NCI-H2171 (cell line): ENCODE measurements around the gene ALKBH5.
"Not testable (repeated sequence)": the region's sequence is repeated elsewhere in the genome, so short reads cannot be mapped to it uniquely, and the experiment has no call there.

Experiments
- DNase-seq: peaks from one replicate; lab custom pipeline; 2025; lab: John Stamatoyannopoulos, UW

Gene ALKBH5

DNA sequence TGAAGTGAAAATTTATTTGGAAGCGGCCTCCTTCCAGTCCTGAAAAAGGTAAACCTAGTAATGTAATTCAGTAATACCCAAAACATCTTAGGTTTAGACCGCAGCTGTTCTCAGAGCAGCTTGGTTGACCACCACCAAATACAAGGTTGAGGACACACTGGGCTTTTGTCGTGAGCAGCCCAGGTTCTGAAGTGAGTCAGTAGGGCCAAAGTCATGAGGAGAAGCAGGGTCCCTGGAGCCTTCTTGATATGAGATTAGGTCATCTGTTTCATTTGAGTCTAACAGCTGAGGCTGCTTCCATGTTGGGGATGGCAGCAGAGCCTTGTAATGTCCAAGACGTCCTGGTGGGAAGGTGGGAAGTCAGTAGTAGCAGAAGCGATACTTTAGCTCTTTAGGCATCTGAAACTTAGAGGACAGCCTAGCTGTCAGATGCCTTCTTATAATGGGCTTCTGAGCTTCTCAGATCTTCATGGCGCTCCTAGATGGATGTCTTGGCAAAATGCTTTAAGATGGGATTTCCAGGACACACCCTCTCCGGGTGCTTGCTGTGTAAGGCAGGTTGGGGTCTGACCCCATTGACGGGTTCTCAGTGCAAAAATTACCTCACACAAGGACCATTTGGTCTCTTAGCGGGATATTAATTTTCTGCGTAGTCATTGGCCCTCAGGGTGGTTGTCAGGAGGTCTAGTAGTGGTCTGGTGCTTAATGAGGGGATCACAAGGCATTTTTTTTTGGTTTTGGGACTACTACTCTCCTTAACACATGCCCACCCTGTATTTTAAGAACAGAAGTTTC lies 2.4 kb downstream of the ALKBH5 start:
- no peak for DNase-seq

GRCh38 chr17:18186627-18186982 lies 3.0 kb downstream of the ALKBH5 start:
- no peak for DNase-seq

- DNase-seq: no peak
Observed at GRCh38 chr17:18187226-18187625, 3.6 kb downstream of the ALKBH5 start.

DNA sequence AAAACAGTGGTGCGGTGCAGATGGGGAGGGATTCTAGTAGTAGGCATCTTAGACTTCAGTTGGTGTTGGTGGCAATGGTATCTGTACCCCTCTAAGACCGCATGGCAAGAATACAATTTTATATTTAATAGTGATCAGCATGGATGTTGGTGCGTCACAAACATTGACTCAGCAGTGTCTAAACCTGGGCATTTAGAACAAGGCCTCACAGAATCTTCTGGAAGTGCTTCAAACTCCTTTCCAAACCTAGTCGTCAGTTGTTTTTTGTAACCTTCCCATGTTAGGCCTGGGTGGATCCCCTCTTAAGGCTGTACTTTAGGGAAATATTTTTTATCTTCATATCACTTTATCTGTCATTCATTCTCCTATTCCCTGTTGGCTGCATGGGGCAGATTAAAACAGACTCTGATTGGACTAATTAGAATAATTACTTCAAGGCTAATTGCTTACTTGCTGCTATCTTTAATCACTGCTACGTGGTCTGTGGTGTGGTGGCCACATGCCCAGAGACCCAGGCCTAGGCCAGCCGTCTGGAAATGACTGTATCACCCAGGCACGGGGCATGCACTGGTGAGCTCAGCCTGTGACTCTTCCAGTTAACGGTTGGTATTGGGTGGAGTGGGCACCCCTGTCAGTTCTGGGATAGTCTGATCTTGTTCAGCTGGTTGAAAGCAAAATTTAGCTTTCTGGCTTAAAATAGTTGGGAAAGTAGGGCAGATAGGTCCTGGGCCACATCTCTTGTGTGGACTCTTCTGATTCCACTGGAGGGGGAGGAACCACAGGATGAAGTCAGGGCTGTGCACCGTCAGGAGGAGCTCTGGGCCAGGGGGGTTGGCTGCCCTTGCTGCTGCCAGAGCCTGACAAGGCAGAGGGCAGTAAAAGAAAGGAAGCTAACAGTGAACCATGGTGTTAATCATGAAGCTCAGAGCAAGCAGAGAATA lies 4.5 kb downstream of the ALKBH5 start:
- DNase-seq: no peak

DNA sequence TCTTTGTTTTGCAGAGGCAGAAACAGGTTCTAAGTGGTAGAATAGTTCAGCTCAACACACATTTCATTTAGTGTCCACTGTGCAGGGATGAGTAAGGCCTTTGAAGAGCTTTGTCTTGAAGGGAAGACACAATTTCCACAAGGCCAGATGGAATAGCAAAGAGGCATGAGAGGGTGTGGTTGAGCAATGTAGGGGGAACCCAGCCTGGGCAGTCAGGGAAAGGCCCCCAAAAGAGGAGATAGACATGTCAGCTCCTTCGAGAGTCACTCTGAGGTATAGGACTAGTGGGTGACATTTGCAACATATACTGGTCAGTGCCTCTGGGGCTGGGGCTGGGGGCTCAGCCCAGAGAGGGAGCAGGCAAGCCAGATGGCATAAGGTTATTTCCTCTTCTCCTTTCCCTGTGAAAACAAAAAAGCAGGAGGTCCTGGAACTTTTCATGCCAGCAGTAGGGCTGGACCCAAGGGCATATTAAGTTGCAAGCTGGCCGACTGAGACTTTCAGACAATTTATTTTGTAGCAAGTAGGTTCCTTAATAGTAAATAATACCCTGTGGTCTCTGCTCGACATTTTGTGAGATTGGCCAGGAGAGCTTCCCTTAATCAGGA lies 7.1 kb downstream of the ALKBH5 start:
- no peak for DNase-seq

DNA sequence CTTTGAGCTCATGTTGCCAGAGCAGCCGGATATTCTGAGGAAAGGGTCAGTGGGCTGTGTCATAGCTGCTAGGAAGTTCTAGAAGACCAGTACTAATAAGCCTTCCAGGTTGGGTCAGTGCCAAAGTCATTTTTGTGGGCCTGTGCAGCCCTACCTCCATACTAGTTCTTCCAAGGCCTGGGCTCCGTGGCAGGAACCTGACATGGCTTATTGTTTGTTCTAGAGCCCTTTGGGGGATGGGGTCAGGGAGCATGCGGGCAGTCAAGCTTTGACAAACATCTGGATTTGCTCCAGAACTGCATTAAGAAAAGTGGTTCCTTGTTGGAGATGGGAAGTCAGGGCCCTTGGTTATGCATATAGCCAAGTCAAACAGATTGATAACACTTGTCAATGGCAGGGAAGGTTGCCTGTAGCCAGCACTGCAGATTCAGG lies 7.6 kb downstream of the ALKBH5 start:
- no peak for DNase-seq

- no peak for DNase-seq
Observed at GRCh38 chr17:18191967-18192366, 8.3 kb downstream of the ALKBH5 start.

DNA sequence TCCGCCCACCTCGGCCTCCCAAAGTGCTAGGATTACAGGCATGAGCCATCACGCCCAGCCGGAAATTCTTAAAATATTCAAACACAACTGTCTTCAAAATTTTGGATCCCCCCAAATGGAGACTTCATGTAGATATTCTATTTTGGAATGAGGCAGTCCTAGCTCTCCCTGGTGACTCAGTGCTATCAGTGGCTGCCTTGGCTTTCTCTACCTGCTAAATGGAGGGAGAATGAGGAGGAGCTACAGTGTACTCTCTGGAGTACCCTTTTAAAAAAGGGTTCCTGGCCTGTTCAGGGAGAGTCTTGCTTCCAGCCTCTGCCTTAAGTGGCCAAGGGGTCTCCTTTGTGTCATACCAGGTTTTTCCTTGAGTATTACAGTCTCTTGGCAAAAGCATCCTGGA lies 10.8 kb downstream of the ALKBH5 start:
- no peak for DNase-seq

GRCh38 chr17:18194804-18195203 lies 11.2 kb downstream of the ALKBH5 start:
- no peak for DNase-seq

DNA sequence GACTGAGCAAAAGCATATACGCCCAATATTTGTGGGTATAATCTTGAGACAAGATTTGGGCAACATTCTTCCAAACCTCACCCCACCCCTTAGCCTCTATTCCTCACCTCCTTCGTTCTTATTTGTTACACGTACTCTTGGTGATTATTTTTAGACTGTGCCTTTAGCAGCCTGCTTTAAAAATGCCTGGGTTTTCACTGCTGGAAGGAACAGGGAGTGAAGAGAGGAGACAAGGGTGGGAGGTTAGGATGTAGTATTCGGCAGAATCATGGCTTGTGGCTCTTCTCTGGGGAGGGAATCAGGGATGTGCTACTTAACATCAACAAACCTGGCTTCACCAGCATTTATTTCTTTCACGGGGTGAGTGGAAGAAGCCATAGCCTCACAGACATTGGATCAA lies 11.6 kb downstream of the ALKBH5 start:
- DNase-seq: no peak

DNA sequence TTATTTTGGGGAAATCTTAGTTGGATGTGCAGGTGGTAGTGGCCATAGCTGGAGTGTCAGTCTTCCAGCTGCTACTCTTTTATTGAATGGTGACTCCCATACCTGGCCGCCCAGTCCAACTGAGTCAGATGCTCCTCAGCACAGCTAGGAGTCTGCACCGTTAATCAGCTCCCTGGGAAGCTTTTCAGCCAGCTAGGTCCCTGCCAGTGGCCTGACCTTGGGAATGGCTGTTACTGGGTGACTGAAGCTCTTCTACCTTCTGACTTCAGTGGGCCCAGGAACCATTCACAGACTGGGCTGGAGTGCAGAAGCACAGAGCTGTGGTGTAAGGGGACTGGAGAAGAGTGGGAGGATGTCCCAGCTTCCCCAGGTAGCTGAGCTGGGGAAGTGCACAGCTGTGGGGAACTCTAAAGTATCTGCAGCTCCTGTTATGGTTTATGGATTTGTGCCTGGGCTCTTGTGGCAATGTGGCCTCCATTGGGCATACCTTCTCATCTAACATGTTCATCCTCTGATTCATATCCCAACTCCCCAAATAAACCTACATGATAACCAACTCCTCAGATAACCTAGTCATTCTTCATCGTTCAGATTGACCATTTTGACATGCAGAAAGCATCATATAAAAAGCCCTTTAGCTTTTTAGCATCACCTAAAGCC lies 14.0 kb downstream of the ALKBH5 start:
- no peak for DNase-seq

GRCh38 chr17:18198530-18198929 lies 14.9 kb downstream of the ALKBH5 start:
- DNase-seq: no peak

DNA sequence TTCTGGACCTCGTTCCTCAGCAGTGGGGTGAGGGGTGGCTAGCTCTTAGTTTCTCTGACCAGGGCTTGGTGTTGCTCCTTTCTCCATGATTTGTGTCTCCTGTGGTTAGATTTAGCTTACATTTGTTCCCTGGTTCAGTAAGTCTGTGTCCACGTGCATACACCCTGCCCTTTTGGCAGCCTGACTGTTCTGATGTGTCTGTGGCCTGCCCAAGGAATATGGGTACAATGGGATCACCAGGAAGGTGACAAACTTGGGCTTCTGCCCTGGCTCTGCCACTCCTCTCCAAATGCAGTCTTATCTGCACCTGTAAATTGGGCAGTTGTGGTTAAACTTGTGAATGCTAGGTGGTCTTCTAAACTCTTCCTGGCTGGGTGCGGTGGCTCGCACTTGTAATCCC lies 17.5 kb downstream of the ALKBH5 start:
- DNase-seq: no peak

- no peak for DNase-seq
Observed at GRCh38 chr17:18203308-18203707, 19.7 kb downstream of the ALKBH5 start.

GRCh38 chr17:18205861-18206260 lies 22.2 kb downstream of the ALKBH5 start:
- no peak for DNase-seq

DNA sequence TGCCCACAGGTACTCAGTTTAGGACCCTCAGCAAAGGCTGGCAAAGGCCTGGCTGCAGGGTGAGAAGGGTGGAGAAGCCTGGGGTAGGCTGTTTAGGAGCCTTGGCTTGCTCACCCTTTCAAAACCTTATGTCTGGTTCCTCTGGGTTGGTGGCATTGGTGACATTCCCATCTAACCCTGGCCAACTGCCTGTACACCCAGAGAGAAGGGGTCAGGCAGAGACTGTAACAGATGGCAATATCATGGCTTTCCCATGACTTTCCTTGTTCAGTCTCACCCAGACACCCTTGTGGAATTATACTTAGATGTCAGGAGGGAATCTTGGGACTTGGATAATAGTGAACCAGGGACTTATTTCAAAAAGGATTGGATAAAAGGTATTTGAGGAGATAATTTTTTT lies 23.3 kb downstream of the ALKBH5 start:
- DNase-seq: no peak

GRCh38 chr17:18208092-18208491 lies 24.5 kb downstream of the ALKBH5 start:
- DNase-seq: no peak

DNA sequence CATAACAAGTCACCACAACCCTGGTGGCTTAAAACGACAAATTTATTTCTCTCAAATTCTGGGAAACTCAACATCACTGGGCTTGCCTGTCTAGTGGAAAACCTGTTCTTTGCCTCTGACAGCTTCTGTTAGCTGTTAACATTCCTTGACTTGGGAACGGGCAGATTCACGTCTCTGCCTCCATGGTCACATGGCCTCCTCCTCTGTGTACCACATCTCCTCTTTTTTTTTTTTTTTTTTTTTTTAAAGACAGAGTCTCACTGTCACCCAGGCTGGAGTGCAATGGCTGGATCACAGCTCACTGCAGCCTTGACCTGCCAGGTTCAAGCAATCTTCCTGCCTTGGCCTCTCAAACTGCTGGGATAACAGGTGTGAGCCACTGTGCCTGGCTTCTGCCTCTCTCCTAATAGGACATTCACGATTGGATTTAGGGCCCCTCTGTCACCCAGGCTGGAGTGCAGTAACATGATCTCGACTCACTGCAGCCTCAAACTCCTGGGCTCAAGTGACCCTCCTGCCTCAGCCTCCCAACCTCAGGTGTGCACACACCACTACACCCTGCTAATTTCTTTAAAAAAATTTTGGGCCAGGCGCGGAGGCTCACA lies 30.1 kb downstream of the ALKBH5 start:
- DNase-seq: no peak

- not testable (repeated sequence) for DNase-seq
Observed at GRCh38 chr17:18216906-18217305, 33.3 kb downstream of the ALKBH5 start.

- DNase-seq: peak; percentile 7
Observed at GRCh38 chr17:18217412-18218015, 33.9 kb downstream of the ALKBH5 start.

DNA sequence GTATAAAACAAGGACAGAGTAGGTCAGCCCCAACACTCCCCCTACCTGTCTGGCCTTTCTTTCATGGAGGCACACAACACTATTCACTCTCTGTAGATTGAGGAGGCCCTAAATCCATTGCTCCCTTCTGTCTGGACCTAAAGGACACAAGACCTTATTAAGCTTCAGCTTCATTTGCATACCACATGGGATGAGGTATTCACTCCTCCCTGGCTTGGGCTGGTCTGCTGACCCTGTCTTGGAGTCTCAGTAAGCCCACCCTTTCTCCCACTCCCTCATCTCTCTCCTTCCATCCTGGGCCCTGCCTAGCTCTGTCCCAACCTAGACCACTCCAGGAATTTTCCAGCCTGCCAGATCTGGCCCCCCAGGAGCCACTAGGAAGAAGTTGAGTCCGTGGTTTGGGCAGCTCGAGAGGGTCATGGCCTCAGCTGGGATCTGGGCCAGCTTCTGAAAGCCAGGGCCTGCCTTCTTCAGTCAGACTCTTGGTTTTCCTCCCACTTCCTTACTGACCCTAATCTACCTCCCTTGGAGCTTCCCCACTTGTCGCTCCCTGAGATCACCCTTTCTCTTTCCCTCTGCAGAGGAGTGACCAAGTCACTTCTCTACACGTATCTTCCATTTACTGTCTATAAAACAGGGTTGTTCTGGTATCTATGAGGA lies 35.3 kb downstream of the ALKBH5 start:
- no peak for DNase-seq
